ENCODE measurements around the gene FARS2. TPM values are rescaled to one million over a fixed set of nuclear protein-coding genes. Genes with fewer than 3 reads are reported as not detected.

FARS2 gene
- total RNA-seq, 1 experiment from 2014 or later: 15.0 TPM

DNA sequence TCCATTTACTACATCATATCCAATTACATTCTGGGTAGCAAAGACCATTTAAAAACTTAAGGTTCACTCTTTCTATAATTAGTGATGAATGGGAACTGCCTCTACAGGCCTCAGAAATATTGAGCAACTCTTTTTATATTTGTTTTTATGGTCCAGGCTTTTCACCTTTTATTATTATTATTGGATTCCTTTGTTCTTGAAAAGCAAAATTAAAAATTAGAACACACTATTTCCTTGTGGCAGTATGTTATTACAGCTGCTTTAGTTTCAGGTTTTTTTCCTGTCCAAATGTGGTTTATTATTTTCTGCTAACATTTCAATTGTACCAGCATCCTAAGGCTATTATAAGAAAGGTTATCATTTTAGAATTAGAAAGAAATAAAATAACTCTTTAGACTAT lies 150.1 kb downstream of the FARS2 start:
- Mint-ChIP-seq H3K27me3 (ENCODE audit: low read depth) (no peaks in the 10 kb centered on the region; the same call in 1 of the 2 replicates), H3K4me3 (no peak overlapping the region), H3K27ac (peak overlapping the region; percentile 56; the same call in 1 of the 2 replicates), H3K4me1 (peaks cover 22% of the 10 kb centered on the region), H3K9me3 (0 out of 2 replicates have a peak, but pooled peaks cover 2% of the 10 kb centered on the region), H3K36me3 (no peaks in the 10 kb centered on the region)
- TF ChIP-seq, protein P1, sequence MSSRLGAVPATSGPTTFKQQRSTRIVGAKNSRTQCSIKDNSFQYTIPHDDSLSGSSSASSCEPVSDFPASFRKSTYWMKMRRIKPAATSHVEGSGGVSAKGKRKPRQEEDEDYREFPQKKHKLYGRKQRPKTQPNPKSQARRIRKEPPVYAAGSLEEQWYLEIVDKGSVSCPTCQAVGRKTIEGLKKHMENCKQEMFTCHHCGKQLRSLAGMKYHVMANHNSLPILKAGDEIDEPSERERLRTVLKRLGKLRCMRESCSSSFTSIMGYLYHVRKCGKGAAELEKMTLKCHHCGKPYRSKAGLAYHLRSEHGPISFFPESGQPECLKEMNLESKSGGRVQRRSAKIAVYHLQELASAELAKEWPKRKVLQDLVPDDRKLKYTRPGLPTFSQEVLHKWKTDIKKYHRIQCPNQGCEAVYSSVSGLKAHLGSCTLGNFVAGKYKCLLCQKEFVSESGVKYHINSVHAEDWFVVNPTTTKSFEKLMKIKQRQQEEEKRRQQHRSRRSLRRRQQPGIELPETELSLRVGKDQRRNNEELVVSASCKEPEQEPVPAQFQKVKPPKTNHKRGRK (CRISPR knock-in tag; IDR thresholded peaks at IDR 0.05; ENCODE audit: borderline replicate concordance): no peak
- TF ChIP-seq ZNF396 (CRISPR knock-in tag; IDR thresholded peaks at IDR 0.05; ENCODE audit: borderline replicate concordance) (no peak), IRF2 (CRISPR knock-in tag; IDR thresholded peaks at IDR 0.05; ENCODE audit: borderline replicate concordance, low read depth) (no peak), ZNF219 (CRISPR knock-in tag; IDR thresholded peaks at IDR 0.05; ENCODE audit: borderline replicate concordance) (no peak), MXD4 (CRISPR knock-in tag; IDR thresholded peaks at IDR 0.05; ENCODE audit: borderline replicate concordance) (no peak), NR1H2 (CRISPR knock-in tag; IDR thresholded peaks at IDR 0.05) (no peak), MYBL2 (CRISPR knock-in tag; IDR thresholded peaks at IDR 0.05) (no peak), ZNF263 (CRISPR knock-in tag; IDR thresholded peaks at IDR 0.05; ENCODE audit: low read depth) (no peak), CBFB (CRISPR knock-in tag; IDR thresholded peaks at IDR 0.05; ENCODE audit: low read depth) (no peak), NFE2L1 (CRISPR knock-in tag; IDR thresholded peaks at IDR 0.05) (no peak), GRHL2 (CRISPR knock-in tag; IDR thresholded peaks at IDR 0.05; ENCODE audit: insufficient replicate concordance, severe bottlenecking) (no peak), NR3C1 (CRISPR knock-in tag; conservative IDR thresholded peaks at IDR 0.05; ENCODE audit: low read depth) (no peak), HMGA2 (CRISPR knock-in tag; IDR thresholded peaks at IDR 0.05) (no peak), ZNF317 (CRISPR knock-in tag; IDR thresholded peaks at IDR 0.05; ENCODE audit: borderline replicate concordance, low read depth) (no peak), FOXK1 (CRISPR knock-in tag; IDR thresholded peaks at IDR 0.05) (no peak)
- TF ChIP-seq, protein P2, sequence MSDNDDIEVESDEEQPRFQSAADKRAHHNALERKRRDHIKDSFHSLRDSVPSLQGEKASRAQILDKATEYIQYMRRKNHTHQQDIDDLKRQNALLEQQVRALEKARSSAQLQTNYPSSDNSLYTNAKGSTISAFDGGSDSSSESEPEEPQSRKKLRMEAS (CRISPR knock-in tag; IDR thresholded peaks at IDR 0.05): no peak
- TF ChIP-seq, protein P3, sequence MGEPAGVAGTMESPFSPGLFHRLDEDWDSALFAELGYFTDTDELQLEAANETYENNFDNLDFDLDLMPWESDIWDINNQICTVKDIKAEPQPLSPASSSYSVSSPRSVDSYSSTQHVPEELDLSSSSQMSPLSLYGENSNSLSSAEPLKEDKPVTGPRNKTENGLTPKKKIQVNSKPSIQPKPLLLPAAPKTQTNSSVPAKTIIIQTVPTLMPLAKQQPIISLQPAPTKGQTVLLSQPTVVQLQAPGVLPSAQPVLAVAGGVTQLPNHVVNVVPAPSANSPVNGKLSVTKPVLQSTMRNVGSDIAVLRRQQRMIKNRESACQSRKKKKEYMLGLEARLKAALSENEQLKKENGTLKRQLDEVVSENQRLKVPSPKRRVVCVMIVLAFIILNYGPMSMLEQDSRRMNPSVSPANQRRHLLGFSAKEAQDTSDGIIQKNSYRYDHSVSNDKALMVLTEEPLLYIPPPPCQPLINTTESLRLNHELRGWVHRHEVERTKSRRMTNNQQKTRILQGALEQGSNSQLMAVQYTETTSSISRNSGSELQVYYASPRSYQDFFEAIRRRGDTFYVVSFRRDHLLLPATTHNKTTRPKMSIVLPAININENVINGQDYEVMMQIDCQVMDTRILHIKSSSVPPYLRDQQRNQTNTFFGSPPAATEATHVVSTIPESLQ (CRISPR knock-in tag; IDR thresholded peaks at IDR 0.05): no peak
- TF ChIP-seq, protein P4, sequence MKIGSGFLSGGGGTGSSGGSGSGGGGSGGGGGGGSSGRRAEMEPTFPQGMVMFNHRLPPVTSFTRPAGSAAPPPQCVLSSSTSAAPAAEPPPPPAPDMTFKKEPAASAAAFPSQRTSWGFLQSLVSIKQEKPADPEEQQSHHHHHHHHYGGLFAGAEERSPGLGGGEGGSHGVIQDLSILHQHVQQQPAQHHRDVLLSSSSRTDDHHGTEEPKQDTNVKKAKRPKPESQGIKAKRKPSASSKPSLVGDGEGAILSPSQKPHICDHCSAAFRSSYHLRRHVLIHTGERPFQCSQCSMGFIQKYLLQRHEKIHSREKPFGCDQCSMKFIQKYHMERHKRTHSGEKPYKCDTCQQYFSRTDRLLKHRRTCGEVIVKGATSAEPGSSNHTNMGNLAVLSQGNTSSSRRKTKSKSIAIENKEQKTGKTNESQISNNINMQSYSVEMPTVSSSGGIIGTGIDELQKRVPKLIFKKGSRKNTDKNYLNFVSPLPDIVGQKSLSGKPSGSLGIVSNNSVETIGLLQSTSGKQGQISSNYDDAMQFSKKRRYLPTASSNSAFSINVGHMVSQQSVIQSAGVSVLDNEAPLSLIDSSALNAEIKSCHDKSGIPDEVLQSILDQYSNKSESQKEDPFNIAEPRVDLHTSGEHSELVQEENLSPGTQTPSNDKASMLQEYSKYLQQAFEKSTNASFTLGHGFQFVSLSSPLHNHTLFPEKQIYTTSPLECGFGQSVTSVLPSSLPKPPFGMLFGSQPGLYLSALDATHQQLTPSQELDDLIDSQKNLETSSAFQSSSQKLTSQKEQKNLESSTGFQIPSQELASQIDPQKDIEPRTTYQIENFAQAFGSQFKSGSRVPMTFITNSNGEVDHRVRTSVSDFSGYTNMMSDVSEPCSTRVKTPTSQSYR (CRISPR knock-in tag; IDR thresholded peaks at IDR 0.05): no peak
- POLR2A ChIA-PET: no interaction called here
- DNase-seq (ENCODE audit: low spot score): no peak
- CTCF ChIA-PET: interaction anchor here (0.9 to 1.3 kb wide), 2 partner anchors 9 to 267 kb away, joined by 3 to 5 read pairs; no protein-coding TSS in a partner anchor
- no peak for ATAC-seq

DNA sequence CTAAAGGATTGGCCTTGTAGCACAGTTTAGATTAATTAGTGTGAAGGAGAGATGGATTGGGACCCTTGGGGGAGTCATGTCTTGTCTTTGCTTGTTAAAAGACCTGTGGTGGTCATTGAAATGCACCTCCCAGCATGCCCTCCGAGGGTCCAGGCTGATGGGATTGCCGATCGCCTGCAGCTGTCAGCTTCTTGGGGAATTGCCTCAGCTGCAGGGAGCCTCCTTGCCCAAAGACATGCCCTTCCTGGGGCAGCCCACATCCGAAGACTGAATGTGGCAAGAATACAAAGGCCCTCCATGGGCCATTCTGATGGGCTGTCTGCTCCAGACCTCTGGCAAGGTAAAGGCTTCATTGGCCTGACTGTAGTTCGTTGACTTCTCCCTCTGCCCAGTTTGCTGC lies 150.7 kb downstream of the FARS2 start:
- H3K27me3 Mint-ChIP-seq (ENCODE audit: low read depth): no peaks in the 10 kb centered on the region; the same call in 1 of the 2 replicates
- H3K9me3 Mint-ChIP-seq: 0 out of 2 replicates have a peak, but pooled peaks cover 2% of the 10 kb centered on the region
- H3K4me1 Mint-ChIP-seq: peaks cover 22% of the 10 kb centered on the region
- H3K27ac Mint-ChIP-seq: peak overlapping the region; percentile 56
- DNase-seq (ENCODE audit: low spot score) (peak; percentile 32), ATAC-seq (peak; percentile 95)
- ChIA-PET POLR2A (no interaction called here), CTCF (interaction anchor here (0.9 to 1.3 kb wide), 2 partner anchors 9 to 268 kb away, joined by 3 to 5 read pairs; no protein-coding TSS in a partner anchor)
- no peak overlapping the region for H3K4me3 Mint-ChIP-seq
- H3K36me3 Mint-ChIP-seq: no peaks in the 10 kb centered on the region
- TF ChIP-seq JAZF1 (CRISPR knock-in tag; IDR thresholded peaks at IDR 0.05) (no peak), NFATC4 (CRISPR knock-in tag; IDR thresholded peaks at IDR 0.05) (no peak), SOX15 (CRISPR knock-in tag; IDR thresholded peaks at IDR 0.05) (no peak)
- TF ChIP-seq, protein P5, sequence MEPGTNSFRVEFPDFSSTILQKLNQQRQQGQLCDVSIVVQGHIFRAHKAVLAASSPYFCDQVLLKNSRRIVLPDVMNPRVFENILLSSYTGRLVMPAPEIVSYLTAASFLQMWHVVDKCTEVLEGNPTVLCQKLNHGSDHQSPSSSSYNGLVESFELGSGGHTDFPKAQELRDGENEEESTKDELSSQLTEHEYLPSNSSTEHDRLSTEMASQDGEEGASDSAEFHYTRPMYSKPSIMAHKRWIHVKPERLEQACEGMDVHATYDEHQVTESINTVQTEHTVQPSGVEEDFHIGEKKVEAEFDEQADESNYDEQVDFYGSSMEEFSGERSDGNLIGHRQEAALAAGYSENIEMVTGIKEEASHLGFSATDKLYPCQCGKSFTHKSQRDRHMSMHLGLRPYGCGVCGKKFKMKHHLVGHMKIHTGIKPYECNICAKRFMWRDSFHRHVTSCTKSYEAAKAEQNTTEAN (CRISPR knock-in tag; IDR thresholded peaks at IDR 0.05): 0 out of 2 replicates have a peak, but pooled peaks have one; percentile 35
- TF ChIP-seq, protein P6, sequence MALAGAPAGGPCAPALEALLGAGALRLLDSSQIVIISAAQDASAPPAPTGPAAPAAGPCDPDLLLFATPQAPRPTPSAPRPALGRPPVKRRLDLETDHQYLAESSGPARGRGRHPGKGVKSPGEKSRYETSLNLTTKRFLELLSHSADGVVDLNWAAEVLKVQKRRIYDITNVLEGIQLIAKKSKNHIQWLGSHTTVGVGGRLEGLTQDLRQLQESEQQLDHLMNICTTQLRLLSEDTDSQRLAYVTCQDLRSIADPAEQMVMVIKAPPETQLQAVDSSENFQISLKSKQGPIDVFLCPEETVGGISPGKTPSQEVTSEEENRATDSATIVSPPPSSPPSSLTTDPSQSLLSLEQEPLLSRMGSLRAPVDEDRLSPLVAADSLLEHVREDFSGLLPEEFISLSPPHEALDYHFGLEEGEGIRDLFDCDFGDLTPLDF (CRISPR knock-in tag; IDR thresholded peaks at IDR 0.05): no peak

All from WTC11 (cell line).